AML-193 (cell line): ENCODE data around the gene ZNF263.
"Not testable (repeated sequence)": the region's sequence is repeated elsewhere in the genome, so short reads cannot be mapped to it uniquely, and the experiment has no call there.

Experiments
- DNase-seq, 2 experiments: peaks; one replicate each; lab custom pipeline; 2025; lab: John Stamatoyannopoulos, UW

ZNF263 gene

GRCh38 chr16:3268294-3268693 lies 15.0 kb upstream of the ZNF263 start:
- no peak for DNase-seq

- not testable (repeated sequence) for DNase-seq
Observed at GRCh38 chr16:3270718-3271117, 12.6 kb upstream of the ZNF263 start.

- DNase-seq: not testable (repeated sequence)
Observed at GRCh38 chr16:3271281-3271680, 12.0 kb upstream of the ZNF263 start.

GRCh38 chr16:3274490-3274889 lies 8.8 kb upstream of the ZNF263 start:
- no peak for DNase-seq

- no peak for DNase-seq
Observed at GRCh38 chr16:3274947-3275346, 8.3 kb upstream of the ZNF263 start.

- DNase-seq: no peak
Observed at GRCh38 chr16:3276679-3277078, 6.6 kb upstream of the ZNF263 start.

- DNase-seq: peak; percentile 51 to 64
Observed at GRCh38 chr16:3281222-3281820, 2.0 kb upstream of the ZNF263 start.

- DNase-seq: peak; percentile 49 to 74
Observed at GRCh38 chr16:3282103-3282729, 1.1 kb upstream of the ZNF263 start.

GRCh38 chr16:3283543-3284447 lies 504 bp downstream of the ZNF263 start:
- DNase-seq: no peak

- DNase-seq: no peak
Observed at GRCh38 chr16:3285131-3285530, 1.8 kb downstream of the ZNF263 start.

GRCh38 chr16:3289998-3290673 lies 6.8 kb downstream of the ZNF263 start:
- no peak for DNase-seq

- no peak for DNase-seq
Observed at GRCh38 chr16:3292604-3293003, 9.3 kb downstream of the ZNF263 start.

GRCh38 chr16:3295209-3295608 lies 11.9 kb downstream of the ZNF263 start:
- no peak for DNase-seq

GRCh38 chr16:3295783-3296182 lies 12.5 kb downstream of the ZNF263 start:
- no peak for DNase-seq

- no peak for DNase-seq
Observed at GRCh38 chr16:3304370-3304769, 21.1 kb downstream of the ZNF263 start.

GRCh38 chr16:3305109-3306068 lies 22.1 kb downstream of the ZNF263 start, which contains the start of the genes TIGD7 and ZNF75A:
TIGD7 (minus strand) TSS chr16:3305430; CDS start chr16:3300614, 4,816 bp downstream.
ZNF75A (plus strand) TSS chr16:3305497; CDS start chr16:3308429, 2,932 bp downstream.
- DNase-seq: peak; percentile 43 to 52

- DNase-seq: no peak
Observed at GRCh38 chr16:3306078-3306477, 22.8 kb downstream of the ZNF263 start.

GRCh38 chr16:3311496-3311895 lies 28.2 kb downstream of the ZNF263 start:
- no peak for DNase-seq

GRCh38 chr16:3317315-3317999 lies 34.2 kb downstream of the ZNF263 start:
- no peak for DNase-seq

GRCh38 chr16:3321816-3322215 lies 38.5 kb downstream of the ZNF263 start:
- no peak for DNase-seq
